HepG2 (cell line): ENCODE measurements around the gene CREM. TPM values are rescaled to one million over a fixed set of nuclear protein-coding genes. Genes with fewer than 3 reads are reported as not detected.

ENCODE experiments used
- ATAC-seq: fragments of 200-7000 bp; cut with Tn5 transposase; 3 replicates; pipeline ENCODE4 v1.9.1; 2020; ENCODE audit warnings: mild to moderate bottlenecking, moderate library complexity
- BruUV-seq: library from RNA; stranded (reverse); fragments of 400-500 nt; replicated peaks from 2 replicates; lab custom pipeline; 2021; lab: Mats Ljungman, UMichigan
- CTCF ChIA-PET: fragments of 300-600 bp; formaldehyde crosslinking; extraction: SDS; loops from one replicate; lab custom pipeline; 2021; ENCODE audit warnings: low total read pairs, inconsistent platforms, low intra/inter-chr PET ratio; lab: Yijun Ruan, JAX
- POLR2A ChIA-PET: fragments of 350-600 bp; sonication (Branson Sonifier 250); formaldehyde crosslinking; loops from one replicate; lab custom pipeline; 2020; ENCODE audit warnings: antibody characterized with exemption, inconsistent platforms; lab: Yijun Ruan, JAX
- DNase-seq: peaks from one replicate; pipeline ENCODE4 v3.0.0-alpha.2; 2015; ENCODE audit warnings: low spot score
- FAIRE-seq: peaks from 3 replicates; lab custom pipeline; 2011; peaks lifted over from hg19 to GRCh38; lab: Jason Lieb, UNC
- H2AFZ ChIP-seq: one replicate; pipeline ENCODE4 v1.6.1; 2011; ENCODE audit warnings: low read length, inconsistent platforms
- H3K27ac ChIP-seq: fragments of 300-600 bp; 3 replicates; pipeline ENCODE4 v1.8.0; 2011; ENCODE audit warnings: mixed run types, mild to moderate bottlenecking, mixed read lengths, low read length, inconsistent platforms; ENCODE audit not compliant: insufficient read depth; ENCODE audit errors: extremely low read length
- H3K27me3 ChIP-seq, 2 experiments: fragments of 200-600 bp in 1 of 2; 2 replicates in 1 of 2; 3 replicates in 1 of 2; pipeline versions ENCODE4 v1.6.0 to v1.8.0; 2011; ENCODE audit warnings: low read length in 2 of 2, mild to moderate bottlenecking in 2 of 2, moderate library complexity in 2 of 2, inconsistent platforms in 1 of 2; ENCODE audit not compliant: insufficient read depth in 2 of 2, control insufficient read depth in 1 of 2
- H3K36me3 ChIP-seq, 2 experiments: fragments of 200-600 bp in 1 of 2; replicated peaks in 1 of 2; 2 replicates in 1 of 2; 3 replicates in 1 of 2; pipeline versions ENCODE4 v1.5.1 to v1.8.0; 2011; ENCODE audit warnings: low read length in 2 of 2, inconsistent platforms in 1 of 2; ENCODE audit not compliant: insufficient read depth in 2 of 2, control insufficient read depth in 1 of 2
- H3K4me1 ChIP-seq: 2 replicates; pipeline ENCODE4 v1.5.1; 2012; ENCODE audit warnings: low read length, inconsistent platforms; ENCODE audit not compliant: insufficient read depth
- H3K4me2 ChIP-seq: 2 replicates; pipeline ENCODE4 v1.6.0; 2011; ENCODE audit warnings: low read depth, low read length, inconsistent platforms
- H3K4me3 ChIP-seq, 3 experiments: fragments of 200-600 bp in 1 of 3; sonication (generic), shearing (Covaris generic) in 1 of 3; replicated peaks in 1 of 3; 2 replicates each; pipeline ENCODE4 v1.5.1; 2011 to 2016; ENCODE audit warnings: low read length in 3 of 3, inconsistent platforms in 2 of 3, low read depth in 2 of 3, mild to moderate bottlenecking in 2 of 3, control low read depth in 1 of 3, mixed read lengths in 1 of 3; ENCODE audit not compliant: insufficient read depth in 1 of 3
- H3K79me2 ChIP-seq: one replicate; pipeline ENCODE4 v1.6.1; 2011; ENCODE audit warnings: low read length, inconsistent platforms; ENCODE audit not compliant: insufficient read depth
- H3K9ac ChIP-seq: 2 replicates; pipeline ENCODE4 v1.6.0; 2011; ENCODE audit warnings: mild to moderate bottlenecking, low read depth, low read length, inconsistent platforms; ENCODE audit not compliant: insufficient read depth
- H3K9me3 ChIP-seq: 2 replicates; pipeline ENCODE4 v1.5.1; 2012; ENCODE audit warnings: mild to moderate bottlenecking, low read length
- H4K20me1 ChIP-seq: 2 replicates; pipeline ENCODE4 v1.6.0; 2011; ENCODE audit warnings: inconsistent platforms, mild to moderate bottlenecking, low read length, moderate library complexity; ENCODE audit not compliant: insufficient read depth
- ARID2 ChIP-seq: sonication (generic); formaldehyde crosslinking; IDR thresholded peaks from 2 replicates; pipeline ENCODE4 v1.8.1; 2022; ENCODE audit warnings: mild to moderate bottlenecking, missing genetic modification reagents, borderline replicate concordance
- FOXA1 ChIP-seq, 2 experiments: fragments of 450-650 bp in 1 of 2; sonication (generic) in 1 of 2; formaldehyde crosslinking in 1 of 2; IDR thresholded peaks; 2 replicates each; pipeline versions ENCODE4 v1.4.0 to v1.6.1; 2016 to 2020; ENCODE audit warnings: missing genetic modification reagents in 1 of 2
- MEIS2 ChIP-seq: sonication (generic); formaldehyde crosslinking; IDR thresholded peaks from 2 replicates; pipeline ENCODE4 v1.9.0; 2021; ENCODE audit warnings: mild to moderate bottlenecking, missing genetic modification reagents
- TOPORS ChIP-seq: sonication (generic); formaldehyde crosslinking; IDR thresholded peaks from 2 replicates; pipeline ENCODE4 v1.8.0; 2023; ENCODE audit warnings: mild to moderate bottlenecking, missing genetic modification reagents
- ZNF253 ChIP-seq: sonication (generic); formaldehyde crosslinking; IDR thresholded peaks from 2 replicates; pipeline ENCODE4 v1.8.0; 2022; ENCODE audit warnings: mild to moderate bottlenecking, missing genetic modification reagents, borderline replicate concordance
- ZNF510 ChIP-seq: sonication (generic); formaldehyde crosslinking; IDR thresholded peaks from 2 replicates; pipeline ENCODE4 v1.4.0; 2020; ENCODE audit warnings: low read depth, mild to moderate bottlenecking, missing genetic modification reagents
- ZNF549 ChIP-seq: sonication (generic); formaldehyde crosslinking; IDR thresholded peaks from 2 replicates; pipeline ENCODE4 v1.5.0; 2020; ENCODE audit warnings: missing genetic modification reagents
- ZNF644 ChIP-seq: IDR thresholded peaks from 2 replicates; pipeline ENCODE4 v1.6.1; 2016; ENCODE audit warnings: low read depth
- WGBS: methylation state at CpG from one replicate; pipeline ENCODE4 v1.1.6; 2017; ENCODE audit warnings: low lambda C conversion rate; 5-methylcytosine and 5-hydroxymethylcytosine counted together
- in situ Hi-C: cut with HindIII; loops from 2 replicates; pipeline ENCODE4 v1.10.0; 2017; ENCODE audit warnings: low pct_unique_long_range_greater_than_20kb; ENCODE audit not compliant: extremely low pct_ligation_motif_present
- intact Hi-C: fragments of 100-400 bp; cut with micrococcal nuclease; formaldehyde crosslinking; loops from one replicate; pipeline ENCODE4 v1.10.0; 2022; ENCODE audit not compliant: unreplicated experiment
- polyA plus RNA-seq, 8 experiments: library from polyadenylated mRNA; depleted of rRNA in 3 of 8; stranded (reverse) in 7 of 8; unstranded in 1 of 8; fragments of >200 nt; fragmentation: Illumina TruSeq in 4 of 8; extraction: Trizol in 4 of 8; gene quantifications; 2 replicates each; pipeline versions ENCODE4 v1.2.1 to v1.2.3, GENCODE V29; 2011 to 2016; ENCODE audit warnings: low read depth in 4 of 8, missing spikeins in 1 of 8, mixed read lengths in 1 of 8; ENCODE audit not compliant: insufficient read depth in 1 of 8
- total RNA-seq, 5 experiments: library from RNA; depleted of rRNA; stranded (reverse); fragments of >200 nt; fragmentation: Illumina TruSeq; extraction: Trizol; gene quantifications; 2 replicates each; pipeline ENCODE4 v1.2.3, GENCODE V29; 2016; ENCODE audit warnings: low read depth in 1 of 5
- TF ChIP-seq, protein P1 (sequence below): sonication (generic); formaldehyde crosslinking; IDR thresholded peaks from 2 replicates; pipeline ENCODE4 v1.5.0; 2020; ENCODE audit warnings: mild to moderate bottlenecking, missing genetic modification reagents
- TF ChIP-seq, protein P2 (sequence below): sonication (generic); formaldehyde crosslinking; conservative IDR thresholded peaks from 2 replicates; pipeline ENCODE4 v1.8.0; 2022; ENCODE audit warnings: low read depth, missing genetic modification reagents
- TF ChIP-seq, protein P3 (sequence below): sonication (generic); formaldehyde crosslinking; IDR thresholded peaks from 2 replicates; pipeline ENCODE4 v1.8.0; 2022; ENCODE audit warnings: low read depth, missing genetic modification reagents
- TF ChIP-seq, protein P4 (sequence below): sonication (generic); formaldehyde crosslinking; IDR thresholded peaks from 2 replicates; pipeline ENCODE4 v1.5.0; 2020; ENCODE audit warnings: missing genetic modification reagents

The CREM gene
- total and polyA plus RNA-seq, 2 of the 13 experiments (the other 11 are each of a cell fraction or from before 2014, with no cell fraction given) = 21.3 to 25.4 TPM

DNA sequence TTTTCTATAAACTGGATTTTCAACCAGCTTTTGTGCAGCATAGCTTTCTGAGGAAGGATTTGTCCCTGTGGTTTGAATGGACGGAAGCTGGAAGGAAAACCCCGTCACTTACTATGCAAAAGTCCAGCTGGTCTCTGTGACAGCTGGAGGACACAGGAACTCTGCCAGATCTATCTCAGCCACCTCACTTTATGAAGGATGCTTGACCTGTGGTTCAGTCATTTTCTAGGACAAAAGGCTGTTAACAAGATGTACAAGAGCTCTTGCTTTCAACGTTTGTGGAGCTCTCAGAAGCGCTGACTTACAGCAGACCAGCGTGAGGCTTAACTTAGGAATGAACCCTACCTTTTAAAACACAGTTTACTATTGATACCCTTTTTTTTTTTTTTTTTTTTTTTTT is 90.8 kb downstream of the CREM start:
- TF ChIP-seq ZNF253 = no peak
- no peak for TF ChIP-seq ZNF644 (CRISPR knock-in tag)
- TF ChIP-seq, protein P1, sequence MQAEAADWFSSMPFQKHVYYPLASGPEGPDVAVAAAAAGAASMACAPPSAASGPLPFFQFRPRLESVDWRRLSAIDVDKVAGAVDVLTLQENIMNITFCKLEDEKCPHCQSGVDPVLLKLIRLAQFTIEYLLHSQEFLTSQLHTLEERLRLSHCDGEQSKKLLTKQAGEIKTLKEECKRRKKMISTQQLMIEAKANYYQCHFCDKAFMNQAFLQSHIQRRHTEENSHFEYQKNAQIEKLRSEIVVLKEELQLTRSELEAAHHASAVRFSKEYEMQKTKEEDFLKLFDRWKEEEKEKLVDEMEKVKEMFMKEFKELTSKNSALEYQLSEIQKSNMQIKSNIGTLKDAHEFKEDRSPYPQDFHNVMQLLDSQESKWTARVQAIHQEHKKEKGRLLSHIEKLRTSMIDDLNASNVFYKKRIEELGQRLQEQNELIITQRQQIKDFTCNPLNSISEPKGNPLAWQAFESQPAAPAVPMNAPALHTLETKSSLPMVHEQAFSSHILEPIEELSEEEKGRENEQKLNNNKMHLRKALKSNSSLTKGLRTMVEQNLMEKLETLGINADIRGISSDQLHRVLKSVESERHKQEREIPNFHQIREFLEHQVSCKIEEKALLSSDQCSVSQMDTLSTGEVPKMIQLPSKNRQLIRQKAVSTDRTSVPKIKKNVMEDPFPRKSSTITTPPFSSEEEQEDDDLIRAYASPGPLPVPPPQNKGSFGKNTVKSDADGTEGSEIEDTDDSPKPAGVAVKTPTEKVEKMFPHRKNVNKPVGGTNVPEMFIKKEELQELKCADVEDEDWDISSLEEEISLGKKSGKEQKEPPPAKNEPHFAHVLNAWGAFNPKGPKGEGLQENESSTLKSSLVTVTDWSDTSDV (CRISPR knock-in tag) = no peak
- no peak for TF ChIP-seq ZNF549 (CRISPR knock-in tag)
- TF ChIP-seq, protein P2, sequence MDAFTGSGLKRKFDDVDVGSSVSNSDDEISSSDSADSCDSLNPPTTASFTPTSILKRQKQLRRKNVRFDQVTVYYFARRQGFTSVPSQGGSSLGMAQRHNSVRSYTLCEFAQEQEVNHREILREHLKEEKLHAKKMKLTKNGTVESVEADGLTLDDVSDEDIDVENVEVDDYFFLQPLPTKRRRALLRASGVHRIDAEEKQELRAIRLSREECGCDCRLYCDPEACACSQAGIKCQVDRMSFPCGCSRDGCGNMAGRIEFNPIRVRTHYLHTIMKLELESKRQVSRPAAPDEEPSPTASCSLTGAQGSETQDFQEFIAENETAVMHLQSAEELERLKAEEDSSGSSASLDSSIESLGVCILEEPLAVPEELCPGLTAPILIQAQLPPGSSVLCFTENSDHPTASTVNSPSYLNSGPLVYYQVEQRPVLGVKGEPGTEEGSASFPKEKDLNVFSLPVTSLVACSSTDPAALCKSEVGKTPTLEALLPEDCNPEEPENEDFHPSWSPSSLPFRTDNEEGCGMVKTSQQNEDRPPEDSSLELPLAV (CRISPR knock-in tag) = no peak
- no peak for TF ChIP-seq FOXA1 (IDR thresholded peaks at IDR 0.05)
- no peak for TF ChIP-seq FOXA1 (CRISPR knock-in tag; IDR thresholded peaks at IDR 0.05)
- TF ChIP-seq, protein P3, sequence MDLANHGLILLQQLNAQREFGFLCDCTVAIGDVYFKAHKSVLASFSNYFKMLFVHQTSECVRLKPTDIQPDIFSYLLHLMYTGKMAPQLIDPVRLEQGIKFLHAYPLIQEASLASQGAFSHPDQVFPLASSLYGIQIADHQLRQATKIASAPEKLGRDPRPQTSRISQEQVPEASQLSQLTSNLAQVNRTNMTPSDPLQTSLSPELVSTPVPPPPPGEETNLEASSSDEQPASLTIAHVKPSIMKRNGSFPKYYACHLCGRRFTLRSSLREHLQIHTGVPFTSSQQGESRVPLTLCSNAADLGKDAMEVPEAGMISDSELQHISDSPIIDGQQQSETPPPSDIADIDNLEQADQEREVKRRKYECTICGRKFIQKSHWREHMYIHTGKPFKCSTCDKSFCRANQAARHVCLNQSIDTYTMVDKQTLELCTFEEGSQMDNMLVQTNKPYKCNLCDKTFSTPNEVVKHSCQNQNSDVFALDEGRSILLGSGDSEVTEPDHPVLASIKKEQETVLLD (CRISPR knock-in tag) = no peak
- no peak for TF ChIP-seq MEIS2
- TF ChIP-seq, protein P4, sequence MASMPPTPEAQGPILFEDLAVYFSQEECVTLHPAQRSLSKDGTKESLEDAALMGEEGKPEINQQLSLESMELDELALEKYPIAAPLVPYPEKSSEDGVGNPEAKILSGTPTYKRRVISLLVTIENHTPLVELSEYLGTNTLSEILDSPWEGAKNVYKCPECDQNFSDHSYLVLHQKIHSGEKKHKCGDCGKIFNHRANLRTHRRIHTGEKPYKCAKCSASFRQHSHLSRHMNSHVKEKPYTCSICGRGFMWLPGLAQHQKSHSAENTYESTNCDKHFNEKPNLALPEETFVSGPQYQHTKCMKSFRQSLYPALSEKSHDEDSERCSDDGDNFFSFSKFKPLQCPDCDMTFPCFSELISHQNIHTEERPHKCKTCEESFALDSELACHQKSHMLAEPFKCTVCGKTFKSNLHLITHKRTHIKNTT (CRISPR knock-in tag) = no peak
- no peak for TF ChIP-seq ZNF510 (CRISPR knock-in tag)
- TF ChIP-seq TOPORS (CRISPR knock-in tag) = no peak
- TF ChIP-seq ARID2 (CRISPR knock-in tag) = no peak
- Histone ChIP-seq H3K27me3 (no peaks in the 10 kb centered on the region), H3K4me2 (no peak overlapping the region), H3K9ac (no peak overlapping the region), H3K4me1 (peaks cover 62% of the 10 kb centered on the region), H4K20me1 (no peaks in the 10 kb centered on the region), H3K9me3 (no peaks in the 10 kb centered on the region), H2AFZ (no peak overlapping the region), H3K4me3 (no peak overlapping the region), H3K79me2 (no peaks in the 10 kb centered on the region), H3K27ac (no peak overlapping the region), H3K36me3 (no peaks in the 10 kb centered on the region)
- no peak for ATAC-seq
- POLR2A ChIA-PET = interaction anchor here (1.4 to 2.7 kb wide), 2 partner anchors 21 to 90 kb away, joined by 3 to 26 read pairs; partner anchors contain the start of gene CREM
- no peak for DNase-seq
- no TSS peak for BruUV-seq
- CTCF ChIA-PET = interaction anchor here (2.3 kb wide), 1 partner anchor 97 kb away, joined by 22 read pairs; no protein-coding TSS in a partner anchor
- no peak for FAIRE-seq
- intact Hi-C loops = no loop called here
- in situ Hi-C loops = loop anchor here (5.0 kb wide), 1 partner anchor 95 kb away; no protein-coding TSS in a partner anchor
- 55% methylated on average over 5 of the region's 5 CpGs for WGBS
